Measurements from ENCODE around the gene RSPH4A.

- TF ChIP-seq CTCF (IDR thresholded peaks at IDR 0.05; ENCODE audit: extremely low read depth in 1 of 2, insufficient read depth in 1 of 2, low read depth in 1 of 2, low read length in 2 of 2) (no peak), GATA2 (IDR thresholded peaks at IDR 0.05; ENCODE audit: insufficient read depth, insufficient read length, low read depth, low read length) (no peak)
Observed at GRCh38 chr6:116616737-116617053, 416 bp downstream of the RSPH4A start.
